AG04449 (cell line): ENCODE measurements around the gene PSKH1.

ENCODE experiments used
- CTCF ChIA-PET: fragments of 350-600 bp; formaldehyde crosslinking; extraction: SDS; loops from one replicate; lab custom pipeline; 2021; ENCODE audit warnings: antibody characterized with exemption; lab: Yijun Ruan, JAX
- POLR2A ChIA-PET: fragments of 400-600, 350-600 bp; formaldehyde crosslinking; extraction: SDS; loops from one replicate; lab custom pipeline; 2020; ENCODE audit warnings: antibody characterized with exemption, inconsistent platforms; lab: Yijun Ruan, JAX
- DNase-seq: peaks from one replicate; pipeline ENCODE4 v3.0.0-alpha.2; 2010; ENCODE audit warnings: low read depth, low spot score
- H3K4me3 ChIP-seq: 2 replicates; pipeline ENCODE4 v1.5.1; 2011; ENCODE audit warnings: low read depth, mild to moderate bottlenecking, control low read depth, low read length
- CTCF ChIP-seq: IDR thresholded peaks from one replicate; pipeline ENCODE4 v1.5.1; 2011; ENCODE audit warnings: mild to moderate bottlenecking, moderate library complexity, low read length, control low read depth, inconsistent platforms; ENCODE audit not compliant: insufficient read depth; ENCODE audit errors: missing control alignments

Gene PSKH1

GRCh38 chr16:67856927-67857546 is 36.0 kb upstream of the PSKH1 start:
- POLR2A ChIA-PET: interaction anchor here (0.6 to 1.0 kb wide), 2 partner anchors 9 to 11 kb away, joined by 3 read pairs; no protein-coding TSS in a partner anchor
- no peak for TF ChIP-seq CTCF
- CTCF ChIA-PET: interaction anchor here (0.6 to 2.0 kb wide), 6 partner anchors 9 to 40 kb away, joined by 3 to 11 read pairs (median 4); partner anchors contain the start of gene NRN1L
- no peak overlapping the region for H3K4me3 ChIP-seq
- no peak for DNase-seq

DNA sequence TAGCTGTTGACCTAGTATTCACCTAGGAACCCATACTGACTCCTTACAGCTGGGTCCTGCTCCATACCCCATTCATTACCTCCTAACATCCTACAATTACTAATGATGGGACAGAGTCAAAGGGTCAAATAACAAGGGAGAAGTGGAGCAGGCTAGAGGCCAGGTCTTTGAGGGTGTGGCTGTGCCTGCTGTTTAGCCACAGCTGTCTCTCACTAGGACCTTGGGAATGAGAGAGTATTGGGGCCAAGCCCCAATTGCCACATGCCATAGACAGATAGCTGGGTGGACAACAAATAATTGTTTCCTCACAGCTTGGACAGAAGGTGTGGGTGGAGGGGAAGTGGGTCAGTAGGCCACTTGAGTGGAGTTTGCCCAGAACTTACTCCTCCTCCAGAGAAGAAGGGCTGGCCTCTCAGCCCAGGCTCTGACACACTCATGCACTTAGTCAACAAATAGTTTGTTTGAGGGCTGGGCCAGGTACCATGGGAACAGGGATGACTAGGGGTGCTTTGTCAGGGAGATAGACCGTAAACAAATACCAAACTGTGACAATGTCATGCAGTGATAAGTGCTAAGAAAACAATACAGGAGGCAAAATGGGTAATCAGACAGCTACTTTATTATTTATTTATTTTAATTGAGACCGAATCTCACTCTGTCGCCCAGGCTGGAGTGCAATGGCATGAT is 35.4 kb upstream of the PSKH1 start:
- CTCF ChIA-PET: interaction anchor here (0.6 to 2.0 kb wide), 5 partner anchors 8 to 41 kb away, joined by 3 to 11 read pairs (median 4); partner anchors contain the start of gene NRN1L
- DNase-seq: no peak
- TF ChIP-seq CTCF: no peak
- no peak overlapping the region for H3K4me3 ChIP-seq
- POLR2A ChIA-PET: interaction anchor here (0.6 to 1.0 kb wide), 3 partner anchors 9 to 13 kb away, joined by 3 read pairs; no protein-coding TSS in a partner anchor

- no peak for TF ChIP-seq CTCF
- ChIA-PET CTCF (interaction anchor here (0.8 to 2.0 kb wide), 2 partner anchors 24 to 25 kb away, joined by 3 to 11 read pairs; partner anchors contain the start of gene NRN1L), POLR2A (interaction anchor here (1.6 kb wide), 1 partner anchor 15 kb away, joined by 3 read pairs; the partner anchor contains the start of gene EDC4)
- DNase-seq: no peak
- H3K4me3 ChIP-seq: no peak overlapping the region
Measured at GRCh38 chr16:67858500-67858899, 34.6 kb upstream of the PSKH1 start.

- H3K4me3 ChIP-seq: no peak overlapping the region
- POLR2A ChIA-PET: no interaction called here
- DNase-seq: no peak
- CTCF ChIA-PET: interaction anchor here (0.6 to 10.0 kb wide), 4 partner anchors 16 to 154 kb away, joined by 3 to 61 read pairs (median 14); partner anchors contain the start of gene NRN1L
- no peak for TF ChIP-seq CTCF
Measured at GRCh38 chr16:67860589-67861398, 32.3 kb upstream of the PSKH1 start.

DNA sequence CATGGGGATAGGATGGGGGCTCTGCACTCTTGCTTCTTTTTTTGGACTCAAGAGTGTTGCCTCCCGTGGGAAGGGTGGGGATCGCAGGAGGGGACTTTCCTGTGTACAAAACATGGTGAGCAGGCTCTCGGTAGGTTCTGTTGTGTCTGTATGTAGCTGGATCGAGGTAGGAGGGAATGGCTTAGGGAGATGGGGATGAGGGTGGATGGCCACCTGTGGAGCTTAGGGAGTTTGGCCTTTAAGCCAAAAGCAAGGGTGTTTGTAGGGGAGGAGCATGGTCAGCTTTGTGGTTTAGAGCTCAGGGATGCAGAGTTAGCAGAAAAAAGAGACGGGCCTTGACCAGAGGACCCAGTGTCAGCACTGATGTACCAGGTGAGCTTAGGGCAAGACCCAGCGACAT is 31.2 kb upstream of the PSKH1 start:
- DNase-seq: no peak
- TF ChIP-seq CTCF: no peak
- CTCF ChIA-PET: interaction anchor here (1.0 to 10.0 kb wide), 8 partner anchors 11 to 189 kb away, joined by 4 to 61 read pairs (median 8); partner anchors contain the start of genes EDC4, NRN1L and NUTF2
- H3K4me3 ChIP-seq: no peak overlapping the region
- POLR2A ChIA-PET: interaction anchor here (0.8 to 1.9 kb wide), 3 partner anchors 10 to 29 kb away, joined by 3 to 5 read pairs (median 4); partner anchors contain the start of gene NUTF2
